Right cardiac atrium (tissue), 5 donors: ENCODE measurements around the gene TMEM203. TPM values are rescaled to one million over a fixed set of nuclear protein-coding genes. Genes with fewer than 3 reads are reported as not detected.
A peak's percentile ranks its signal among the peaks of the same experiment; 100 is the strongest.

ENCODE experiments used
- ATAC-seq, 2 donors: fragments of 200-7000 bp; cut with Tn5 transposase; one replicate each; pipeline versions ENCODE4 v1.8.0 to v1.9.1; 2020; ENCODE audit warnings: moderate library complexity in 2 of 2, mild to moderate bottlenecking in 1 of 2
- DNase-seq, 3 donors: peaks; one replicate each; pipeline ENCODE4 v3.0.0-alpha.2; 2020
- H3K27ac ChIP-seq: one replicate; pipeline ENCODE4 v1.5.1; 2013; ENCODE audit warnings: mild to moderate bottlenecking, low read length, control low read depth, moderate library complexity
- H3K27me3 ChIP-seq: one replicate; pipeline ENCODE4 v1.6.1; 2013; ENCODE audit not compliant: control insufficient read depth, insufficient read depth
- H3K4me1 ChIP-seq: one replicate; pipeline ENCODE4 v1.6.1; 2013; ENCODE audit warnings: low read length; ENCODE audit not compliant: control insufficient read depth, insufficient read depth
- H3K4me3 ChIP-seq: one replicate; pipeline ENCODE4 v1.5.1; 2013; ENCODE audit warnings: low read length, control low read depth
- H3K9me3 ChIP-seq: one replicate; pipeline ENCODE4 v1.6.1; 2013; ENCODE audit warnings: low read length; ENCODE audit not compliant: control insufficient read depth
- WGBS: extraction: QIAGEN DNeasy Blood & Tissue Kit; methylation state at CpG from one replicate; pipeline ENCODE4 v1.1.7; 2013; 5-methylcytosine and 5-hydroxymethylcytosine counted together
- intact Hi-C, 4 donors: fragments of 100-400 bp; cut with DNase I; formaldehyde crosslinking; loops; one replicate each; pipeline versions ENCODE4 v1.11.0 to v1.14.0; 2022 to 2023
- long read RNA-seq, 4 donors: library from polyadenylated mRNA; unstranded; transcript quantifications; one replicate each; pipeline ENCODE4 v2.0.0, GENCODE V29; 2020 to 2021
- polyA plus RNA-seq: library from polyadenylated mRNA; stranded (reverse); fragments of 200-250 nt; gene quantifications from one replicate; pipeline ENCODE4 v1.2.3, GENCODE V29; 2013
- total RNA-seq, 4 donors: library from RNA; stranded (reverse); fragmentation: NEBNext Ultra II Directional; extraction: Animal tissue kit (Norgen Biotek cat#: 25700); gene quantifications; one replicate each; pipeline ENCODE4 v1.2.1, GENCODE V29; 2021
- donor health status: healthy with polysubstance abuse.
- donor health status: DM: no; HTN: yes; CAD: no.
- donor health status: DM: no; HTN: no; CAD: no.
- donor health status: DM: no; HTN: yes; CAD: no; lungs with severe emphysema.
- donor health status: DM: yes; HTN: yes; CAD: no.

TMEM203 gene
- total RNA-seq (10 to 100 TPM; 28.9 to 41.3 (median 39.9) TPM), polyA plus RNA-seq (47.5 TPM)
- long read RNA-seq, donor 1, transcript TMEM203-201 (1 exons, 1,557 nt), result major isoform, 157 of 157 reads
- long read RNA-seq, donor 1, partial matches to known transcripts, result 0 of 157 reads
- long read RNA-seq, donor 1, other reads (novel, unspliced or antisense), result 0 of 157 reads
- long read RNA-seq, donor 2, transcript TMEM203-201 (1 exons, 1,557 nt), result major isoform, 72 of 72 reads
- long read RNA-seq, donor 2, partial matches to known transcripts, result 0 of 72 reads
- long read RNA-seq, donor 2, other reads (novel, unspliced or antisense), result 0 of 72 reads
- long read RNA-seq, donor 3, transcript TMEM203-201 (1 exons, 1,557 nt), result major isoform, 7 of 7 reads
- long read RNA-seq, donor 3, partial matches to known transcripts, result 0 of 7 reads
- long read RNA-seq, donor 3, other reads (novel, unspliced or antisense), result 0 of 7 reads
- long read RNA-seq, donor 4, transcript TMEM203-201 (1 exons, 1,557 nt), result major isoform, 70 of 70 reads
- long read RNA-seq, donor 4, partial matches to known transcripts, result 0 of 70 reads
- long read RNA-seq, donor 4, other reads (novel, unspliced or antisense), result 0 of 70 reads

- peak; percentile 92 to 97 (median 96) for DNase-seq
Measured at GRCh38 chr9:137205126-137206069, at the start of gene TMEM203, which contains the start of gene NDOR1. Gene TMEM203, minus strand, starts transcription at chr9:137205648. Its CDS starts 234 bp downstream, at chr9:137205414. Gene NDOR1, plus strand, starts transcription at chr9:137205700. Its CDS starts 78 bp downstream, at chr9:137205778.

GRCh38 chr9:137254624-137255447 lies 49.4 kb upstream of the TMEM203 start, which contains the start of gene NELFB:
Gene NELFB, plus strand, starts transcription at chr9:137255327.
- ATAC-seq, result peak; percentile 86 to 89
- peaks cover 7% of the 10 kb centered on the region for H3K4me1 ChIP-seq
- intact Hi-C loops, result no loop called here
- H3K27ac ChIP-seq, result peak within 1 kb of the TSS; percentile 46
- 1% methylated on average over 105 of the region's 105 CpGs for WGBS
- peak within 1 kb of the TSS; percentile 90 for H3K4me3 ChIP-seq
- DNase-seq, result peak; percentile 95 to 98 (median 98)
- no peaks in the 10 kb centered on the region for H3K27me3 ChIP-seq
- H3K9me3 ChIP-seq, result no peaks in the 10 kb centered on the region

More at GRCh38 chr9:137205126-137206069, at the start of gene TMEM203, which contains the start of gene NDOR1:
- Histone ChIP-seq H3K27ac (peak within 1 kb of the TSS; percentile 35), H3K27me3 (no peaks in the 10 kb centered on the region), H3K4me3 (peak within 1 kb of the TSS; percentile 89), H3K4me1 (peaks cover 14% of the 10 kb centered on the region), H3K9me3 (no peaks in the 10 kb centered on the region)
- intact Hi-C loops, result no loop called here
- ATAC-seq, result peak; percentile 74
- under 1% methylated on average over 98 of the region's 98 CpGs for WGBS

- H3K4me3 ChIP-seq, result peak overlapping the region; percentile 90
- H3K9me3 ChIP-seq, result no peaks in the 10 kb centered on the region
- H3K27ac ChIP-seq, result no peak overlapping the region
- intact Hi-C loops, result no loop called here
- ATAC-seq, result peak in 1 of 2 donors; percentile 2
- no peaks in the 10 kb centered on the region for H3K27me3 ChIP-seq
- H3K4me1 ChIP-seq, result peaks cover 7% of the 10 kb centered on the region
- DNase-seq, result no peak
- 64% methylated on average over 21 of the region's 21 CpGs for WGBS
Measured at GRCh38 chr9:137253717-137254623, 48.5 kb upstream of the TMEM203 start.

- Histone ChIP-seq H3K27me3 (no peaks in the 10 kb centered on the region), H3K4me3 (no peak overlapping the region), H3K4me1 (peaks cover 7% of the 10 kb centered on the region), H3K9me3 (no peaks in the 10 kb centered on the region), H3K27ac (no peak overlapping the region)
- intact Hi-C loops, result no loop called here
- DNase-seq, result no peak
- WGBS, result 89% methylated on average over 35 of the region's 35 CpGs
- no peak for ATAC-seq
Measured at GRCh38 chr9:137252555-137253506, 47.4 kb upstream of the TMEM203 start.

GRCh38 chr9:137251490-137252268 lies 46.2 kb upstream of the TMEM203 start:
- 86% methylated on average over 22 of the region's 22 CpGs for WGBS
- ATAC-seq (no peak), DNase-seq (no peak)
- H3K4me1 ChIP-seq, result peaks cover 7% of the 10 kb centered on the region
- no peaks in the 10 kb centered on the region for H3K9me3 ChIP-seq
- no peak overlapping the region for H3K27ac ChIP-seq
- intact Hi-C loops, result no loop called here
- H3K27me3 ChIP-seq, result no peaks in the 10 kb centered on the region
- no peak overlapping the region for H3K4me3 ChIP-seq

GRCh38 chr9:137251194-137251461 lies 45.7 kb upstream of the TMEM203 start, which contains the start of gene STPG3:
Gene STPG3, plus strand, starts transcription at chr9:137251286. Its CDS starts 1 bp downstream, at chr9:137251287.
- H3K27me3 ChIP-seq, result no peaks in the 10 kb centered on the region
- peaks cover 7% of the 10 kb centered on the region for H3K4me1 ChIP-seq
- intact Hi-C loops, result no loop called here
- no peak for ATAC-seq
- H3K27ac ChIP-seq, result peak within 1 kb of the TSS; percentile 30
- WGBS, result 67% methylated on average over 4 of the region's 4 CpGs
- DNase-seq, result no peak
- H3K9me3 ChIP-seq, result no peaks in the 10 kb centered on the region
- no peak within 1 kb of the TSS for H3K4me3 ChIP-seq

GRCh38 chr9:137250329-137251193 lies 45.1 kb upstream of the TMEM203 start:
- no peak for DNase-seq
- peak overlapping the region; percentile 30 for H3K27ac ChIP-seq
- no peaks in the 10 kb centered on the region for H3K27me3 ChIP-seq
- H3K4me3 ChIP-seq, result no peak overlapping the region
- WGBS, result 46% methylated on average over 18 of the region's 18 CpGs
- H3K9me3 ChIP-seq, result no peaks in the 10 kb centered on the region
- intact Hi-C loops, result no loop called here
- peak in 1 of 2 donors; percentile 1 for ATAC-seq
- H3K4me1 ChIP-seq, result peaks cover 7% of the 10 kb centered on the region

- ATAC-seq (no peak), DNase-seq (no peak)
- WGBS, result 81% methylated on average over 6 of the region's 6 CpGs
- Histone ChIP-seq H3K4me1 (peaks cover 4% of the 10 kb centered on the region), H3K27ac (no peak overlapping the region), H3K27me3 (no peaks in the 10 kb centered on the region), H3K4me3 (no peak overlapping the region), H3K9me3 (no peaks in the 10 kb centered on the region)
- intact Hi-C loops, result loop anchor here in 1 of 4 donors (10.0 kb wide), 1 partner anchor 1203 kb away; no protein-coding TSS in a partner anchor
Measured at GRCh38 chr9:137247916-137248175, 42.4 kb upstream of the TMEM203 start.
